GM23248 (cell line): Measurements from ENCODE around the gene TOR1B. TPM values are rescaled to one million over a fixed set of nuclear protein-coding genes. Genes with fewer than 3 reads are reported as not detected.

Experiments
- DNase-seq: peaks from one replicate; pipeline ENCODE4 v3.0.0-alpha.2; 2015
- H2AFZ ChIP-seq: fragments of 200-600 bp; sonication (generic); 2 replicates; pipeline ENCODE4 v1.6.1; 2016; ENCODE audit warnings: antibody characterized with exemption
- H3F3A ChIP-seq: fragments of 200-600 bp; sonication (generic); 2 replicates; pipeline ENCODE4 v1.6.1; 2016; ENCODE audit warnings: mild to moderate bottlenecking, antibody characterized with exemption, mixed run types; ENCODE audit not compliant: insufficient read depth
- H3K27ac ChIP-seq: fragments of 200-600 bp; sonication (generic); 2 replicates; pipeline ENCODE4 v1.5.1; 2016; ENCODE audit warnings: mild to moderate bottlenecking
- H3K27me3 ChIP-seq: fragments of 200-600 bp; sonication (generic); replicated peaks from 2 replicates; pipeline ENCODE4 v1.6.1; 2016; ENCODE audit warnings: mild to moderate bottlenecking; ENCODE audit not compliant: insufficient read depth
- H3K36me3 ChIP-seq: fragments of 200-600 bp; sonication (generic); 2 replicates; pipeline ENCODE4 v1.6.1; 2016; ENCODE audit warnings: low read depth, mild to moderate bottlenecking
- H3K4me1 ChIP-seq: fragments of 200-600 bp; sonication (generic); 2 replicates; pipeline ENCODE4 v1.6.1; 2016; ENCODE audit warnings: mild to moderate bottlenecking; ENCODE audit not compliant: insufficient read depth
- H3K4me2 ChIP-seq: fragments of 200-600 bp; sonication (generic); one replicate; pipeline ENCODE4 v1.6.1; 2016; ENCODE audit warnings: mild to moderate bottlenecking; ENCODE audit not compliant: unreplicated experiment
- H3K4me3 ChIP-seq: fragments of 200-600 bp; sonication (generic); 2 replicates; pipeline ENCODE4 v1.5.1; 2016; ENCODE audit warnings: mild to moderate bottlenecking
- H3K79me2 ChIP-seq: fragments of 200-600 bp; sonication (generic); 2 replicates; pipeline ENCODE4 v1.6.1; 2016; ENCODE audit warnings: mild to moderate bottlenecking; ENCODE audit not compliant: insufficient read depth
- H3K9ac ChIP-seq: fragments of 200-600 bp; sonication (generic); 2 replicates; pipeline ENCODE4 v1.6.1; 2016; ENCODE audit warnings: mild to moderate bottlenecking
- H3K9me2 ChIP-seq: fragments of 200-600 bp; sonication (generic); 2 replicates; pipeline ENCODE4 v1.6.1; 2016; ENCODE audit warnings: mixed run types, mild to moderate bottlenecking, moderate library complexity; ENCODE audit not compliant: insufficient read depth
- H3K9me3 ChIP-seq: fragments of 200-600 bp; sonication (generic); one replicate; pipeline ENCODE4 v1.6.1; 2017; ENCODE audit warnings: low read depth
- H4K20me1 ChIP-seq: fragments of 200-600 bp; sonication (generic); 2 replicates; pipeline ENCODE4 v1.6.0; 2016; ENCODE audit not compliant: insufficient read depth
- EZH2 ChIP-seq: fragments of 200-600 bp; sonication (generic); IDR thresholded peaks from 2 replicates; pipeline ENCODE4 v1.6.1; 2018; ENCODE audit warnings: antibody characterized with exemption, mild to moderate bottlenecking; ENCODE audit not compliant: insufficient read depth, poor library complexity, severe bottlenecking
- EZH2phosphoT487 ChIP-seq: fragments of 200-600 bp; sonication (generic); IDR thresholded peaks from 2 replicates; pipeline ENCODE4 v1.6.1; 2018; ENCODE audit warnings: antibody characterized with exemption, moderate library complexity, mild to moderate bottlenecking, low read depth; ENCODE audit not compliant: insufficient read depth
- WGBS, 2 experiments: methylation state at CpG; one replicate each; pipeline ENCODE4 v1.1.6; 2015 to 2017; ENCODE audit warnings: low lambda C conversion rate in 2 of 2, low coverage in 1 of 2; ENCODE audit errors: missing lambda C conversion rate in 2 of 2; 5-methylcytosine and 5-hydroxymethylcytosine counted together
- in situ Hi-C: fragments of 300-500 bp; cut with MboI; formaldehyde crosslinking; loops from 2 replicates; pipeline ENCODE4 v1.15.0; 2020
- polyA plus RNA-seq: library from polyadenylated mRNA; unstranded; fragments of >200 nt; fragmentation: Nextera tagmentation; extraction: Ambion mirVana; gene quantifications from 2 replicates; pipeline ENCODE4 v1.2.1, GENCODE V29; 2016
- total RNA-seq: library from RNA; depleted of rRNA; stranded (reverse); fragments of >200 nt; shearing (Covaris generic); gene quantifications from 2 replicates; pipeline ENCODE4 v1.2.3, GENCODE V29; 2014

Gene TOR1B
- total and polyA plus RNA-seq, 2 experiments from 2014 or later: 34.5 to 55.1 TPM

DNA sequence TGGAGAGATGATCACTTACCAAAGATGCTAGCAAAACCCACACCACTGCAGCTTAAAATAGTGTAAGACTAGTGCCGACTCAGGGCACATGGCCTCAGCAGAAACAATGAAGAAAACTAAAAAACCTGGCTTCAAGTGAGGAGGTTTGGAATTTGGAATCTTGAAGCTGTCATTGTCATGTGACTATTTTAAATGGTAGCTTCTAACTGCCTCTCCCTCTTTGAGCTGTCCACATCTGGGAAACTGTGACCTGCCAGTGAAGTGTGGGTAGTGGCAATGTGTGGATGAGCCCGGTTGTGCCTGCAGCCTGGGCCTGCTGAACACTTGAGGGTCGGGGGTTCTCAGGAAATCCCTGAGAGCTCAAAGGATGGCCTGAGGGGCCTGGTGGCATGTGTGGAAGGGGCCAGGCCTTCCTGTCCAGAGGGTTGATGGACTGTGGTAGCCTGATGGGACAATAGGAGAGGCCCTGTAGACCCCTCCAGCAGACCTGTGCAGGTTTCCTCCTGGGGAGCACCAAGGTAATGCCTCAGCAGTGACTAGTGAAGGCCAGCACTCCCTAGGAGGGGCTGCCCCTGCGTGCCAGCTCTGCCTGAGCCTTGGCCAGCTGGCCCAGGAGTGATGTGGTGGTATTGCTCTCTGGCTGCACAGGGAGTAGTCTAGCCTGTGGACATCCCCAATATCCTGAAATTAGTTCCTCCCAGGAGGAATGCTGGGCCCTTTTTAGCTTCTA is 45.9 kb downstream of the TOR1B start:
- no peaks in the 10 kb centered on the region for H3K9me3 ChIP-seq
- TF ChIP-seq EZH2 (no peak), EZH2phosphoT487 (no peak)
- no peak overlapping the region for H3K4me2 ChIP-seq
- H3K27me3 ChIP-seq: no peaks in the 10 kb centered on the region
- in situ Hi-C loops: no loop called here
- H3K4me3 ChIP-seq: no peak overlapping the region
- WGBS, 2 experiments: 41 to 56% methylated on average over 4 of the region's 4 CpGs
- H3K4me1 ChIP-seq: no peaks in the 10 kb centered on the region
- no peak overlapping the region for H3K27ac ChIP-seq
- no peaks in the 10 kb centered on the region for H3K9me2 ChIP-seq
- no peaks in the 10 kb centered on the region for H4K20me1 ChIP-seq
- H3K79me2 ChIP-seq: no peaks in the 10 kb centered on the region; the same call in 1 of the 2 replicates
- DNase-seq: no peak
- no peaks in the 10 kb centered on the region for H3F3A ChIP-seq
- H3K9ac ChIP-seq: no peak overlapping the region
- peaks cover 8% of the 10 kb centered on the region; the same call in 1 of the 2 replicates for H3K36me3 ChIP-seq
- H2AFZ ChIP-seq: no peak overlapping the region

DNA sequence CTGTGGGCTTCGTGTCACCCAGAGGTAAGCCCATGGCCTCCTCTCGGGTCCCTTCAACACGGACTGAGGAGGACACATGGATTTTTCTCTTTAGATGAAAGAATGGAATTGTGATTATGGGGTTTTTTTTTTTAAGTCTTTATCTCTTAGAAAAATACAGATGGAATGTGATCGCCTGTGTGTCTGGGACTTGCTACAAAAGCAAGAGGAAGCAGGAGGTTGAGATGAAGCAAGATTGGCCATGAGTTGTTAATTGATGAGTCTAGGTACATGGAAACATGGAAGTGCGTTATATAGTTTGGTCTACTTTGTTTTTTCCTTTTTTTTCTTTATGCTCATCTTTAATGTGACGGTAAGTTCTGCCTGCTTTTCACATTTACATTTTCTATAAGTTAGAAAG is 46.9 kb downstream of the TOR1B start:
- Histone ChIP-seq H3K79me2 (no peaks in the 10 kb centered on the region; the same call in 1 of the 2 replicates), H3K4me3 (no peak overlapping the region), H3K9ac (no peak overlapping the region), H3K27me3 (no peaks in the 10 kb centered on the region), H3K9me3 (no peaks in the 10 kb centered on the region), H3K27ac (no peak overlapping the region), H3F3A (no peaks in the 10 kb centered on the region), H3K9me2 (no peaks in the 10 kb centered on the region), H3K36me3 (peaks cover 8% of the 10 kb centered on the region; the same call in 1 of the 2 replicates), H2AFZ (no peak overlapping the region), H4K20me1 (no peaks in the 10 kb centered on the region), H3K4me1 (no peaks in the 10 kb centered on the region), H3K4me2 (no peak overlapping the region)
- in situ Hi-C loops: no loop called here
- no peak for DNase-seq
- TF ChIP-seq EZH2phosphoT487: no peak
- TF ChIP-seq EZH2: no peak
- 89 to 93% methylated on average over 6 of the region's 6 CpGs for whole genome bisulfite sequencing, 2 experiments

GRCh38 chr9:129850821-129851550 is 48.0 kb downstream of the TOR1B start:
- TF ChIP-seq EZH2 (no peak), EZH2phosphoT487 (no peak)
- in situ Hi-C loops: no loop called here
- Histone ChIP-seq H2AFZ (no peak overlapping the region), H3K4me2 (no peak overlapping the region), H3K4me1 (no peaks in the 10 kb centered on the region), H3K36me3 (peaks cover 8% of the 10 kb centered on the region; the same call in 1 of the 2 replicates), H3K4me3 (no peak overlapping the region), H3F3A (no peaks in the 10 kb centered on the region), H3K9me2 (no peaks in the 10 kb centered on the region), H3K27me3 (no peaks in the 10 kb centered on the region), H3K9me3 (no peaks in the 10 kb centered on the region), H3K9ac (no peak overlapping the region), H4K20me1 (no peaks in the 10 kb centered on the region), H3K27ac (no peak overlapping the region), H3K79me2 (no peaks in the 10 kb centered on the region; the same call in 1 of the 2 replicates)
- 82 to 86% methylated on average over 6 of the region's 6 CpGs for WGBS, 2 experiments
- DNase-seq: no peak

DNA sequence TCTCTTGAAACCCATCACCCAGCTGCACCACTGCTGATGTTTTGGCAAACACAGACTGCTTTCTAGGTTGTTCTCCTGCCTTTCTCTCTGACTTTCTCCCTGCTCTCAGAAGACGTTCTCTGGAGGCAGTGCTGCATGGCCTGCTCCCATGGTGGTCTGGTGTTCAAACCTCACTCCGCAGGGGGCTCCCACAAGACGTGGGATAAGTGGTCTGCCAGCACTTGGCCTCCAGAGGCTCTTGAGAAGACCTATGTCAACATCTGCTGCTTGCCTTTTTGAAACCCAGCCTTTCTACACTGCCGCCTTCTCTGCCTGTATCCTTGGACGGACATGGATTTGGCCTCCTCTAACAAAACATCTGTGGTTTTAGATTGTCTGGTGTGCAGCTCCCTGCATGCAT is 48.8 kb downstream of the TOR1B start:
- Histone ChIP-seq H3K4me1 (no peaks in the 10 kb centered on the region), H2AFZ (no peak overlapping the region), H3K79me2 (no peaks in the 10 kb centered on the region; the same call in 1 of the 2 replicates), H3K27ac (no peak overlapping the region), H3K36me3 (peaks cover 8% of the 10 kb centered on the region; the same call in 1 of the 2 replicates), H3K9me3 (no peaks in the 10 kb centered on the region), H3K4me3 (no peak overlapping the region), H3K27me3 (no peaks in the 10 kb centered on the region), H3F3A (no peaks in the 10 kb centered on the region), H4K20me1 (no peaks in the 10 kb centered on the region), H3K9ac (no peak overlapping the region), H3K9me2 (no peaks in the 10 kb centered on the region), H3K4me2 (no peak overlapping the region)
- in situ Hi-C loops: no loop called here
- DNase-seq: no peak
- WGBS, 2 experiments: 78 to 82% methylated on average over 5 of the region's 5 CpGs
- TF ChIP-seq EZH2 (no peak), EZH2phosphoT487 (no peak)
